Neural progenitor cell (in vitro differentiated cells): ENCODE results near the gene KCNK5. TPM values are rescaled to one million over a fixed set of nuclear protein-coding genes. Genes with fewer than 3 reads are reported as not detected.

Experiments
- DNase-seq: peaks from one replicate; pipeline ENCODE4 v3.0.0-alpha.2; 2016; ENCODE audit warnings: low spot score
- H2AFZ ChIP-seq: fragments of 200-600 bp; sonication (generic); replicated peaks from 2 replicates; pipeline ENCODE4 v1.6.1; 2016; ENCODE audit warnings: antibody characterized with exemption
- H3F3A ChIP-seq: fragments of 200-600 bp; sonication (generic); 2 replicates; pipeline ENCODE4 v1.6.1; 2016; ENCODE audit warnings: antibody characterized with exemption, low read depth
- H3K27ac ChIP-seq: fragments of 200-600 bp; sonication (generic); 2 replicates; pipeline ENCODE4 v1.5.1; 2016; ENCODE audit warnings: mild to moderate bottlenecking
- H3K27me3 ChIP-seq: fragments of 200-600 bp; sonication (generic); 2 replicates; pipeline ENCODE4 v1.6.1; 2016; ENCODE audit warnings: mild to moderate bottlenecking, moderate library complexity
- H3K36me3 ChIP-seq: fragments of 200-600 bp; sonication (generic); 2 replicates; pipeline ENCODE4 v1.5.1; 2016
- H3K4me1 ChIP-seq: fragments of 200-600 bp; sonication (generic); 2 replicates; pipeline ENCODE4 v1.6.1; 2016; ENCODE audit warnings: mixed run types
- H3K4me2 ChIP-seq: fragments of 200-600 bp; sonication (generic); 2 replicates; pipeline ENCODE4 v1.6.1; 2016
- H3K4me3 ChIP-seq: fragments of 200-600 bp; sonication (generic); 2 replicates; pipeline ENCODE4 v1.5.1; 2016
- H3K79me2 ChIP-seq: fragments of 200-600 bp; sonication (generic); 2 replicates; pipeline ENCODE4 v1.6.1; 2016; ENCODE audit warnings: low read depth
- H3K9ac ChIP-seq: fragments of 200-600 bp; sonication (generic); 2 replicates; pipeline ENCODE4 v1.6.1; 2016
- H3K9me3 ChIP-seq: fragments of 200-600 bp; sonication (generic); 2 replicates; pipeline ENCODE4 v1.5.1; 2016; ENCODE audit warnings: low read depth
- H4K20me1 ChIP-seq: fragments of 200-600 bp; sonication (generic); 2 replicates; pipeline ENCODE4 v1.6.1; 2016; ENCODE audit warnings: low read depth
- H3K27ac Mint-ChIP-seq: 3 replicates; pipeline ENCODE4 v1.8.0; 2021; ENCODE audit warnings: mixed read lengths
- H3K27me3 Mint-ChIP-seq: 2 replicates; pipeline ENCODE4 v1.8.0; 2022; ENCODE audit warnings: low read depth, mild to moderate bottlenecking, inconsistent platforms, moderate library complexity, mixed read lengths; ENCODE audit not compliant: insufficient read depth
- H3K36me3 Mint-ChIP-seq: 3 replicates; pipeline ENCODE4 v1.8.0; 2021; ENCODE audit warnings: mixed read lengths
- H3K4me1 Mint-ChIP-seq: 3 replicates; pipeline ENCODE4 v1.8.0; 2021; ENCODE audit warnings: mixed read lengths
- H3K4me3 Mint-ChIP-seq: 3 replicates; pipeline ENCODE4 v1.8.0; 2021; ENCODE audit warnings: mild to moderate bottlenecking, moderate library complexity, mixed read lengths
- H3K9me3 Mint-ChIP-seq: 3 replicates; pipeline ENCODE4 v1.8.0; 2020; ENCODE audit warnings: mixed read lengths
- EZH2 ChIP-seq: fragments of 200-600 bp; sonication (generic); IDR thresholded peaks from 2 replicates; pipeline ENCODE4 v1.6.1; 2017; ENCODE audit warnings: antibody characterized with exemption, mild to moderate bottlenecking, moderate library complexity
- EZH2phosphoT487 ChIP-seq: fragments of 200-600 bp; sonication (generic); IDR thresholded peaks from 2 replicates; pipeline ENCODE4 v1.6.1; 2017; ENCODE audit warnings: antibody characterized with exemption
- total RNA-seq: library from RNA; depleted of rRNA; stranded (reverse); fragments of >200 nt; gene quantifications from 2 replicates; pipeline ENCODE4 v1.2.3, GENCODE V29; 2015; ENCODE audit warnings: low replicate concordance
- TF ChIP-seq, protein P1 (sequence below): fragments of 200-600 bp; sonication (generic); IDR thresholded peaks from 2 replicates; pipeline ENCODE4 v1.5.1; 2017; ENCODE audit warnings: antibody characterized with exemption, mild to moderate bottlenecking

The KCNK5 gene
- total RNA-seq, 1 donor from 2014 or later: 5.7 TPM

- H3K36me3 ChIP-seq: no peaks in the 10 kb centered on the region
- peak overlapping the region; percentile 94 for H3K4me2 ChIP-seq
- H2AFZ ChIP-seq: no peak overlapping the region
- peaks cover 70% of the 10 kb centered on the region for H3K4me1 Mint-ChIP-seq
- H3K79me2 ChIP-seq: peaks cover 35% of the 10 kb centered on the region
- no peak for DNase-seq
- H3K27me3 Mint-ChIP-seq: peaks cover 13% of the 10 kb centered on the region
- peaks cover 9% of the 10 kb centered on the region for H3K36me3 Mint-ChIP-seq
- no peak overlapping the region for H3K27ac Mint-ChIP-seq
- TF ChIP-seq, protein P1, sequence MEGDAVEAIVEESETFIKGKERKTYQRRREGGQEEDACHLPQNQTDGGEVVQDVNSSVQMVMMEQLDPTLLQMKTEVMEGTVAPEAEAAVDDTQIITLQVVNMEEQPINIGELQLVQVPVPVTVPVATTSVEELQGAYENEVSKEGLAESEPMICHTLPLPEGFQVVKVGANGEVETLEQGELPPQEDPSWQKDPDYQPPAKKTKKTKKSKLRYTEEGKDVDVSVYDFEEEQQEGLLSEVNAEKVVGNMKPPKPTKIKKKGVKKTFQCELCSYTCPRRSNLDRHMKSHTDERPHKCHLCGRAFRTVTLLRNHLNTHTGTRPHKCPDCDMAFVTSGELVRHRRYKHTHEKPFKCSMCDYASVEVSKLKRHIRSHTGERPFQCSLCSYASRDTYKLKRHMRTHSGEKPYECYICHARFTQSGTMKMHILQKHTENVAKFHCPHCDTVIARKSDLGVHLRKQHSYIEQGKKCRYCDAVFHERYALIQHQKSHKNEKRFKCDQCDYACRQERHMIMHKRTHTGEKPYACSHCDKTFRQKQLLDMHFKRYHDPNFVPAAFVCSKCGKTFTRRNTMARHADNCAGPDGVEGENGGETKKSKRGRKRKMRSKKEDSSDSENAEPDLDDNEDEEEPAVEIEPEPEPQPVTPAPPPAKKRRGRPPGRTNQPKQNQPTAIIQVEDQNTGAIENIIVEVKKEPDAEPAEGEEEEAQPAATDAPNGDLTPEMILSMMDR: no peak
- H3K9me3 ChIP-seq: no peaks in the 10 kb centered on the region
- H3K4me3 Mint-ChIP-seq: peak overlapping the region; percentile 89
- peaks cover 11% of the 10 kb centered on the region for H4K20me1 ChIP-seq
- peaks cover 2% of the 10 kb centered on the region for H3K9me3 Mint-ChIP-seq
- H3F3A ChIP-seq: peaks cover 15% of the 10 kb centered on the region
- H3K27me3 ChIP-seq: peaks cover 37% of the 10 kb centered on the region
- no peak overlapping the region for H3K27ac ChIP-seq
- H3K9ac ChIP-seq: no peak overlapping the region
- H3K4me1 ChIP-seq: peaks cover 64% of the 10 kb centered on the region
- peak overlapping the region; percentile 66 for H3K4me3 ChIP-seq
Measured at GRCh38 chr6:39227476-39227875, 1.8 kb downstream of the KCNK5 start.

- peaks cover 35% of the 10 kb centered on the region for H3K79me2 ChIP-seq
- Mint-ChIP-seq H3K27ac (no peak overlapping the region), H3K4me3 (peak overlapping the region; percentile 89), H3K9me3 (peaks cover 2% of the 10 kb centered on the region), H3K36me3 (peaks cover 11% of the 10 kb centered on the region), H3K4me1 (peaks cover 64% of the 10 kb centered on the region), H3K27me3 (peaks cover 9% of the 10 kb centered on the region)
- H3K4me3 ChIP-seq: no peak overlapping the region
- DNase-seq: no peak
- no peak overlapping the region for H3K27ac ChIP-seq
- peak overlapping the region; percentile 94 for H3K4me2 ChIP-seq
- peaks cover 59% of the 10 kb centered on the region for H3K4me1 ChIP-seq
- H4K20me1 ChIP-seq: peaks cover 11% of the 10 kb centered on the region
- H3K36me3 ChIP-seq: no peaks in the 10 kb centered on the region
- no peak overlapping the region for H3K9ac ChIP-seq
- peaks cover 15% of the 10 kb centered on the region for H3F3A ChIP-seq
- peaks cover 37% of the 10 kb centered on the region for H3K27me3 ChIP-seq
- no peak overlapping the region for H2AFZ ChIP-seq
- no peak for TF ChIP-seq EZH2phosphoT487
- TF ChIP-seq EZH2: no peak
- TF ChIP-seq, protein P1: no peak
- H3K9me3 ChIP-seq: no peaks in the 10 kb centered on the region
Measured at GRCh38 chr6:39226639-39227329, 2.5 kb downstream of the KCNK5 start.

- H3K27ac ChIP-seq: no peak overlapping the region
- Mint-ChIP-seq H3K4me1 (peaks cover 56% of the 10 kb centered on the region), H3K27ac (no peak overlapping the region), H3K9me3 (peaks cover 2% of the 10 kb centered on the region), H3K27me3 (peaks cover 9% of the 10 kb centered on the region), H3K4me3 (no peak overlapping the region), H3K36me3 (peaks cover 12% of the 10 kb centered on the region)
- no peaks in the 10 kb centered on the region for H3K9me3 ChIP-seq
- peaks cover 11% of the 10 kb centered on the region for H4K20me1 ChIP-seq
- no peaks in the 10 kb centered on the region for H3K36me3 ChIP-seq
- peaks cover 37% of the 10 kb centered on the region for H3K27me3 ChIP-seq
- DNase-seq: no peak
- H3K9ac ChIP-seq: no peak overlapping the region
- H3K4me1 ChIP-seq: peaks cover 51% of the 10 kb centered on the region
- H3F3A ChIP-seq: peaks cover 12% of the 10 kb centered on the region
- H3K4me2 ChIP-seq: peak overlapping the region; percentile 35
- H3K4me3 ChIP-seq: no peak overlapping the region
- H2AFZ ChIP-seq: no peak overlapping the region
- H3K79me2 ChIP-seq: peaks cover 35% of the 10 kb centered on the region
- TF ChIP-seq EZH2phosphoT487 (no peak), EZH2 (no peak)
- TF ChIP-seq, protein P1: no peak
Measured at GRCh38 chr6:39225946-39226437, 3.3 kb downstream of the KCNK5 start.
